ENCODE results near the gene NXPH3. TPM values are rescaled to one million over a fixed set of nuclear protein-coding genes. Genes with fewer than 3 reads are reported as not detected.

The NXPH3 gene
- total and polyA plus RNA-seq, 2 experiments from 2014 or later: 0.30 to 1.4 TPM

DNA sequence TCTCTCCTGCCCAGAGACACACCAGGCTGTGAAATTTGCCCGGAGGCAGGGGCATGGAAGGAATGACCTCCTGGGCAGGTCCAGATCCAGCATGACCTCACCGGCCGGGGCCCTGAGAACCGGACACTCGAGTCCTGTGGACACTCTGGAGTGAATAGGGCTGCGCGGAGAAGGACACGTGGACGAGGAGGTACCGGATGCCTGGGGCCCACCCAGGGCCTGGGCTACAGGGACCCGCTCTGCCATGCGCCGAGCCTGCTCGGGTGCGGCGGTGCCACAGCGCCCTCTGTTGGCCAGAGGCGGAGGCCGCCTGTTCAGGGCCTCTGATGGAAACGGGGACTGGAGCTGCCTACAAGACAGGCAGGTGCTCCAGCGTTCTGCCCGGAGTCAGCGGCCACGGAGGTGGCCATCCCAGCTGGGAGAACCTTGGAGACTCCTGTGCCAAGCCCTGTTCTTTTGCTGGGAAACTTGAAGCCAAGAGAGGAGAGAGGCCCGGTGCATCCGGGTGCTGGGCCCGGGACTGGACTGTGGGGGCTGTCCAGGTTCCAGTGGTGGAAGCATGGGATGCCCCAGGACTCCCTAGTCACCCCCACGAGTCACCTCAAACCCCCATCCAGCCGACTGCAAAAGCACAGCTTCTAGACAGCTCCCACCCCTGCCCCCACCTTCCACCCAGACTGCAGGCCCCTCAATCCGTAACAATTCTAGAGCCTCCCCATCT is 19.3 kb upstream of the NXPH3 start:
- Histone ChIP-seq H2AFZ (peak overlapping the region; percentile 87), H3K9me2 (ENCODE audit: insufficient read depth) (no peaks in the 10 kb centered on the region), H3K36me3 (ENCODE audit: low read depth) (no peaks in the 10 kb centered on the region), H3K27ac (no peak overlapping the region), H3K79me2 (ENCODE audit: insufficient read depth) (no peaks in the 10 kb centered on the region), H4K20me1 (ENCODE audit: insufficient read depth) (no peaks in the 10 kb centered on the region), H3K4me2 (ENCODE audit: unreplicated experiment) (peak overlapping the region; percentile 73), H3K4me1 (ENCODE audit: insufficient read depth) (no peaks in the 10 kb centered on the region), H3K9me3 (ENCODE audit: low read depth) (no peaks in the 10 kb centered on the region), H3K9ac (peak overlapping the region; percentile 61), H3K4me3 (peak overlapping the region; percentile 33; the same call in 1 of the 2 replicates), H3K27me3 (replicated peaks; ENCODE audit: insufficient read depth) (peaks cover 4% of the 10 kb centered on the region; the same call in 1 of the 2 replicates), H3F3A (ENCODE audit: insufficient read depth) (no peaks in the 10 kb centered on the region)
- in situ Hi-C loops (cut with MboI): loop anchor here (10.0 to 25.0 kb wide), 2 partner anchors 242 to 431 kb away; partner anchors contain the start of gene DLX3
- 13 to 14% methylated on average over 27 to 28 of the region's 30 CpGs for WGBS, 2 experiments (ENCODE audit: low coverage in 1 of 2, low lambda C conversion rate in 2 of 2, missing lambda C conversion rate in 2 of 2)
- TF ChIP-seq EZH2 (IDR thresholded peaks at IDR 0.05; ENCODE audit: insufficient read depth, poor library complexity, severe bottlenecking) (no peak), EZH2phosphoT487 (IDR thresholded peaks at IDR 0.05; ENCODE audit: insufficient read depth, low read depth) (no peak)
- peak; percentile 73 for DNase-seq

DNA sequence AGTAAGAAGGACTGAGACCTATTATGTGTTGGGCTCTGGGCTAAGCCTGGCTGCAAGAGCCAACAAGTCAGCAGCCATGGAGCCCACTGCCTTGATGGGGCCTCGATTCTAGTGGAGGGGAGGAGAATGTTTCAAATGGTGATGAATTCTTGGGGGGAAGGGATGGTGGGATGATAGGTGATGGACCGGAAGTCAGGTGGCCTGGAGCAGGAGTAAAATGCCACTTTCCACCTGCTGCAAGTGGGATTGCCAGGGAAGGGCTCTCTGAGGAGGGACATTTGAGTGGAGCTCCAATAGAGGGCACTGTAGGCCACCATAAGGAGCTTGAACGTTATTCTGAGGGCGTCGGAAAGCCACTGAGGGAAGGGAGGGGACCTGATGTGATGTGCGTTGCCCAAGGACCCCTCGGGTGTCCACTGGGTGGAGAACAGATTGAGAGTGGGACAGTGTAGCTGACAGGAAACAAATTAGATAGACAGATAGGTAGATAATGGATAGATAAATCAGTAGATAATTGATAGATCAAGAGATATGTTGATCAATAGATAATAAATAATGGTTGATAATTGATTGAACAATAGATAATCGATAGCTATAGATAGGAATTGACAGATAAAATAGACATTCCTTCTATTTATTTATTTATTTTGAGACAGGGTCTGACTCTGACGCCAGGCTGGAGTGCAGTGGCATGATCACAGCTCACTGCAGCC is 18.2 kb upstream of the NXPH3 start:
- H3K9me3 ChIP-seq (ENCODE audit: low read depth): no peaks in the 10 kb centered on the region
- in situ Hi-C loops (cut with MboI): loop anchor here (10.0 to 25.0 kb wide), 2 partner anchors 243 to 430 kb away; partner anchors contain the start of gene DLX3

DNA sequence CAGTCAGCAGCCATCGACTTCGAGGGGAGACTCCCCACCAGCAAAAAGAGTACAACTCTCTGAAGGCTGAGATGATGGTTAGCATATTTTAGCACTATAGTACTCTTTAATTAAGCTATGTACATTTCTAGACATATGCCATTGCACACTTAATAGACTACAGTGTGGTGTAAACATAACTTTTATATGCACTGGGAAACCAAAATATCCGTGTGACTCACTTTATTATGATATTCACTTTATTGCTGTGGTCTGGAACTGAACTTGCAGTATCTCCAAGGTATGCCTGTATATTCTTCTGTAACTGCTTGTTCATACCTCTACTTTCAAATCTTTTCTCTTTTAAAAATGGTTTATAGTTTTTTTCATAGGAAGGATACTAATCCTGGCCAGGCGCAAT is 11.0 kb upstream of the NXPH3 start:
- WGBS, 2 experiments (ENCODE audit: low coverage in 1 of 2, low lambda C conversion rate in 2 of 2, missing lambda C conversion rate in 2 of 2): 36 to 40% methylated on average over 4 of the region's 4 CpGs
- in situ Hi-C loops (cut with MboI): loop anchor here (10.0 to 25.0 kb wide), 2 partner anchors 290 to 423 kb away; partner anchors contain the start of gene DLX3

More for the DNA sequence above, 18.2 kb upstream of the NXPH3 start:
- Histone ChIP-seq H2AFZ (no peak overlapping the region), H4K20me1 (ENCODE audit: insufficient read depth) (no peaks in the 10 kb centered on the region), H3K4me1 (ENCODE audit: insufficient read depth) (no peaks in the 10 kb centered on the region), H3K9ac (no peak overlapping the region), H3F3A (ENCODE audit: insufficient read depth) (no peaks in the 10 kb centered on the region), H3K9me2 (ENCODE audit: insufficient read depth) (no peaks in the 10 kb centered on the region), H3K79me2 (ENCODE audit: insufficient read depth) (no peaks in the 10 kb centered on the region), H3K36me3 (ENCODE audit: low read depth) (no peaks in the 10 kb centered on the region), H3K27ac (no peak overlapping the region), H3K4me2 (ENCODE audit: unreplicated experiment) (no peak overlapping the region), H3K27me3 (replicated peaks; ENCODE audit: insufficient read depth) (peaks cover 4% of the 10 kb centered on the region; the same call in 1 of the 2 replicates), H3K4me3 (no peak overlapping the region)
- no peak for TF ChIP-seq EZH2 (IDR thresholded peaks at IDR 0.05; ENCODE audit: insufficient read depth, poor library complexity, severe bottlenecking)
- TF ChIP-seq EZH2phosphoT487 (IDR thresholded peaks at IDR 0.05; ENCODE audit: insufficient read depth, low read depth): no peak
- DNase-seq: peak; percentile 67
- 7 to 9% methylated on average over 9 of the region's 9 CpGs for WGBS, 2 experiments (ENCODE audit: low coverage in 1 of 2, low lambda C conversion rate in 2 of 2, missing lambda C conversion rate in 2 of 2)

DNA sequence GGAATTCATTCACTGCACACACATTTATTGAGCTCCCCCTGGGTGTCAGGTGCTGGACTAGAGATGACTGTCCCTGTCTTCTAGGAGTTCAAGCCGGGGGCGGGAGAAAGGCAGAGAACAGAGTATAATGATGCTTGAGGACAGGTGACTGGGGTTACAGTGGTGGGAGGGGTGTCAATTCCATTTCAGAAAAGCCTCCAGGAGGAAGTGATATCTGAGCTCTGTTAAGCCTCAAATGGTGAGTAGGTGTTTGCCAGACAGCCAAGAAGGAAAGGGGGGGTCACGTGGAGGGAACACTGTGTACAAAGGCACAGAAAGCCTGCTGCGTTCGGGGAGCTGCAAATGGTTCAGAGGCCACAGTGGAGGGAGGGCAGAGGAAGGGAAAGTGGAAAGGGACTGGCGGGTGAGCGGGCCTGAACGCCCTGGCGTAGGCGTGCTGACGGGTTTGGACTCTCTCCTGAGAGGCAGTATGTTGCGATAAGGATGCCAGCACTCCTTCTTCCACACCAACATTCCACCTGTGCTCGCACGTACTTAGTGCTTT is 9.7 kb upstream of the NXPH3 start:
- H3K27me3 ChIP-seq (replicated peaks; ENCODE audit: insufficient read depth): no peaks in the 10 kb centered on the region; the same call in 1 of the 2 replicates
- no peak overlapping the region for H3K27ac ChIP-seq
- DNase-seq: no peak
- 13 to 14% methylated on average over 14 of the region's 14 CpGs for WGBS, 2 experiments (ENCODE audit: low coverage in 1 of 2, low lambda C conversion rate in 2 of 2, missing lambda C conversion rate in 2 of 2)
- no peak overlapping the region for H3K9ac ChIP-seq
- no peaks in the 10 kb centered on the region for H4K20me1 ChIP-seq (ENCODE audit: insufficient read depth)
- no peak overlapping the region for H2AFZ ChIP-seq
- TF ChIP-seq EZH2 (IDR thresholded peaks at IDR 0.05; ENCODE audit: insufficient read depth, poor library complexity, severe bottlenecking): no peak
- no peak for TF ChIP-seq EZH2phosphoT487 (IDR thresholded peaks at IDR 0.05; ENCODE audit: insufficient read depth, low read depth)
- H3K9me3 ChIP-seq (ENCODE audit: low read depth): no peaks in the 10 kb centered on the region
- no peaks in the 10 kb centered on the region for H3F3A ChIP-seq (ENCODE audit: insufficient read depth)
- H3K4me1 ChIP-seq (ENCODE audit: insufficient read depth): no peaks in the 10 kb centered on the region
- H3K4me2 ChIP-seq (ENCODE audit: unreplicated experiment): no peak overlapping the region
- in situ Hi-C loops (cut with MboI): loop anchor here (10.0 to 25.0 kb wide), 2 partner anchors 289 to 421 kb away; partner anchors contain the start of gene DLX3
- H3K79me2 ChIP-seq (ENCODE audit: insufficient read depth): no peaks in the 10 kb centered on the region
- H3K36me3 ChIP-seq (ENCODE audit: low read depth): no peaks in the 10 kb centered on the region
- H3K9me2 ChIP-seq (ENCODE audit: insufficient read depth): no peaks in the 10 kb centered on the region
- H3K4me3 ChIP-seq: no peak overlapping the region

More for the DNA sequence above, 11.0 kb upstream of the NXPH3 start:
- no peak overlapping the region for H3K4me3 ChIP-seq
- no peaks in the 10 kb centered on the region for H3K79me2 ChIP-seq (ENCODE audit: insufficient read depth)
- no peaks in the 10 kb centered on the region for H3K4me1 ChIP-seq (ENCODE audit: insufficient read depth)
- no peak overlapping the region for H3K27ac ChIP-seq
- H3K9me2 ChIP-seq (ENCODE audit: insufficient read depth): no peaks in the 10 kb centered on the region
- no peak for DNase-seq
- TF ChIP-seq EZH2phosphoT487 (IDR thresholded peaks at IDR 0.05; ENCODE audit: insufficient read depth, low read depth) (no peak), EZH2 (IDR thresholded peaks at IDR 0.05; ENCODE audit: insufficient read depth, poor library complexity, severe bottlenecking) (no peak)
- H3K4me2 ChIP-seq (ENCODE audit: unreplicated experiment): no peak overlapping the region
- no peak overlapping the region for H3K9ac ChIP-seq
- H3F3A ChIP-seq (ENCODE audit: insufficient read depth): no peaks in the 10 kb centered on the region
- no peaks in the 10 kb centered on the region for H3K9me3 ChIP-seq (ENCODE audit: low read depth)
- H3K27me3 ChIP-seq (replicated peaks; ENCODE audit: insufficient read depth): no peaks in the 10 kb centered on the region; the same call in 1 of the 2 replicates
- no peak overlapping the region for H2AFZ ChIP-seq
- H4K20me1 ChIP-seq (ENCODE audit: insufficient read depth): no peaks in the 10 kb centered on the region
- H3K36me3 ChIP-seq (ENCODE audit: low read depth): no peaks in the 10 kb centered on the region
